ENCODE data around the gene MRPS2. TPM values are rescaled to one million over a fixed set of nuclear protein-coding genes. Genes with fewer than 3 reads are reported as not detected.

Gene MRPS2
- total RNA-seq, 1 experiment from 2014 or later, result 81.0 TPM

DNA sequence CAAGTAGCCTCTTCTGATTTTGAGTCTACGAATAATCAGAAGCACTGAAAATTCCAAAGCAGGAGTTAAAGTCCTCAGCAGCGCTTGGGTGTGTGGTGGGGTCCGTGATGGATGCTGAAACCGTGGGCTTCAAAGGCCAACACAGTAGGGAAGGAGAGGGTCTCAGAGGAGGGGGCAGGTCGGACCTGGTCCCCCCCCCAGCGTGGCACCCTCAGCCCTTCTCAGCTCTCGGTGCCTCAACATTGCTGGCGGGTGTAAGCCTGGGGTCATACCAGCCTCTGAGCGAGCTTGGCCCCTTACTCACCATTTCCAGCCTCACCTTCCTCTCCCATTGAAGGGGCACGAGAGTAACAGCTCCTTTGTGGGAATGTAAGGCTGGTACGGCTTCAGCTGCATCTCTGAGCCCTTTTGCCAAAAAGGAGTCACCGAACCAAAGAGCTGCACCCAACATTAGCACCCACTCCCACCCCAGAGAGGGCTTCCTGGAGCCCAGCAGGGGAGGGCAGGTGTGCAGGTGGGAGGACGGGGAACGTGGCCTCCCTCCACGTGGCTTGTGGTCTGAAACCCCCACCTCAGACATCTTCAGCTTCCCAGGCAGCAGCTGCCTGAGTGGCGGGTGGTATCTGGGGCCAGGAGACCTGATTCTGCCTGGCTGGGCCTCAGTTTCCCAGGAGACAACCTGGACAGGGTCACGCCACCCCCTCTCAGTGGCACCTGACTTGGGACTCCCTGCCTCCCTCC, 14.0 kb downstream of the MRPS2 start:
- no peak overlapping the region for H3K4ac ChIP-seq (ENCODE audit: low read depth, low read length)
- Mint-ChIP-seq H3K27ac (no peak overlapping the region), H3K27me3 (ENCODE audit: low read depth) (no peaks in the 10 kb centered on the region), H3K36me3 (ENCODE audit: insufficient read depth in 1 of 3, low read depth in 3 of 3) (no peaks in the 10 kb centered on the region), H3K9me3 (peaks cover 0 to 2% of the 10 kb centered on the region in 2 experiments; a peak in 2 of 5 replicates), H3K4me1 (peaks cover 3 to 11% of the 10 kb centered on the region in 2 experiments; a peak in 1 of 4 replicates), H3K4me3 (no peak overlapping the region)
- peak; percentile 11 for DNase-seq
- no peak overlapping the region for H2BK120ac ChIP-seq (ENCODE audit: low read depth, low read length, poor library complexity, severe bottlenecking)
- H3K23me2 ChIP-seq (ENCODE audit: insufficient read length, low read depth, low read length, poor library complexity, severe bottlenecking), result no peaks in the 10 kb centered on the region
- no peak overlapping the region for H3K23ac ChIP-seq (ENCODE audit: insufficient read length, low read depth, low read length)
- H2BK15ac ChIP-seq (ENCODE audit: low read depth, low read length), result no peak overlapping the region; the same call in 1 of the 2 replicates
- H2BK5ac ChIP-seq (ENCODE audit: insufficient read length, low read length), result no peak overlapping the region
- no peaks in the 10 kb centered on the region for H3K79me1 ChIP-seq (ENCODE audit: insufficient read depth, low read depth, low read length, poor library complexity, severe bottlenecking)
- H3K18ac ChIP-seq (ENCODE audit: insufficient read length, low read depth, low read length), result no peak overlapping the region
- H3K4me2 ChIP-seq (ENCODE audit: insufficient read depth, insufficient read length, low read length), result no peak overlapping the region
- no peak overlapping the region for H2AK5ac ChIP-seq (ENCODE audit: insufficient read length, low read length)
- no peak overlapping the region for H4K91ac ChIP-seq (ENCODE audit: insufficient read length, low read depth, low read length)
- H2BK12ac ChIP-seq (ENCODE audit: insufficient read length, low read depth, low read length), result no peak overlapping the region
- no peaks in the 10 kb centered on the region for H4K20me1 ChIP-seq (ENCODE audit: control insufficient read depth, insufficient read depth, insufficient read length)
- WGBS (ENCODE audit: extremely low coverage, insufficient read length, low lambda C conversion rate), result no CpG with 5 or more reads among the region's 17 CpGs
- no peak overlapping the region for H2AFZ ChIP-seq (ENCODE audit: low read length)
- H3K79me2 ChIP-seq (ENCODE audit: insufficient read depth, low read length), result no peaks in the 10 kb centered on the region
- H3K27ac ChIP-seq (ENCODE audit: insufficient read length, low read depth, low read length), result no peak overlapping the region
- no peak overlapping the region for H3K56ac ChIP-seq (ENCODE audit: insufficient read length, low read depth, low read length)
- TF ChIP-seq, protein P1, sequence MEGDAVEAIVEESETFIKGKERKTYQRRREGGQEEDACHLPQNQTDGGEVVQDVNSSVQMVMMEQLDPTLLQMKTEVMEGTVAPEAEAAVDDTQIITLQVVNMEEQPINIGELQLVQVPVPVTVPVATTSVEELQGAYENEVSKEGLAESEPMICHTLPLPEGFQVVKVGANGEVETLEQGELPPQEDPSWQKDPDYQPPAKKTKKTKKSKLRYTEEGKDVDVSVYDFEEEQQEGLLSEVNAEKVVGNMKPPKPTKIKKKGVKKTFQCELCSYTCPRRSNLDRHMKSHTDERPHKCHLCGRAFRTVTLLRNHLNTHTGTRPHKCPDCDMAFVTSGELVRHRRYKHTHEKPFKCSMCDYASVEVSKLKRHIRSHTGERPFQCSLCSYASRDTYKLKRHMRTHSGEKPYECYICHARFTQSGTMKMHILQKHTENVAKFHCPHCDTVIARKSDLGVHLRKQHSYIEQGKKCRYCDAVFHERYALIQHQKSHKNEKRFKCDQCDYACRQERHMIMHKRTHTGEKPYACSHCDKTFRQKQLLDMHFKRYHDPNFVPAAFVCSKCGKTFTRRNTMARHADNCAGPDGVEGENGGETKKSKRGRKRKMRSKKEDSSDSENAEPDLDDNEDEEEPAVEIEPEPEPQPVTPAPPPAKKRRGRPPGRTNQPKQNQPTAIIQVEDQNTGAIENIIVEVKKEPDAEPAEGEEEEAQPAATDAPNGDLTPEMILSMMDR (conservative IDR thresholded peaks at IDR 0.05), result no peak
- H3K14ac ChIP-seq (ENCODE audit: insufficient read depth, low read length), result no peak overlapping the region
- no peak overlapping the region for H2BK20ac ChIP-seq (ENCODE audit: low read depth, low read length, poor library complexity, severe bottlenecking)
- no peak overlapping the region for H3T11ph ChIP-seq (ENCODE audit: low read length)
- H3K4me1 ChIP-seq (ENCODE audit: insufficient read depth, low read length), result 0 out of 2 replicates have a peak, but pooled peaks cover 2% of the 10 kb centered on the region
- no peaks in the 10 kb centered on the region for H3K9me3 ChIP-seq (ENCODE audit: control insufficient read depth, low read depth, low read length)
- H4K5ac ChIP-seq (ENCODE audit: insufficient read length, low read depth, low read length), result no peak overlapping the region
- H4K8ac ChIP-seq (replicated peaks; ENCODE audit: insufficient read length, low read depth, low read length), result no peak overlapping the region
- no peaks in the 10 kb centered on the region for H3K27me3 ChIP-seq (ENCODE audit: insufficient read depth, low read length)
- no peak overlapping the region for H3K9ac ChIP-seq (ENCODE audit: extremely low read depth, insufficient read length, low read length)

Measured in H9 (cell line).